SK-N-SH treated with all-trans-retinoic acid at 6 μM for 48 hours (cell line): ENCODE measurements around the gene SUPT3H.

Experiments used
- ATAC-seq: fragments of 200-7000 bp; cut with Tn5 transposase; 3 replicates; pipeline ENCODE4 v1.9.1; 2020; ENCODE audit warnings: mild to moderate bottlenecking, moderate library complexity
- ARNTL ChIP-seq: fragments of 450-650 bp; formaldehyde crosslinking; IDR thresholded peaks from 2 replicates; pipeline ENCODE4 v1.5.0; 2020; ENCODE audit warnings: low read depth, mild to moderate bottlenecking, moderate library complexity, borderline replicate concordance
- BACH2 ChIP-seq: fragments of 250-450 bp; sonication (Bioruptor Pico); IDR thresholded peaks from 2 replicates; pipeline ENCODE4 v1.9.0; 2021; ENCODE audit warnings: mild to moderate bottlenecking, borderline replicate concordance
- CREB5 ChIP-seq: fragments of 250-450 bp; sonication (Bioruptor Pico); IDR thresholded peaks from 2 replicates; pipeline ENCODE4 v1.5.1; 2020; ENCODE audit warnings: low read depth, mild to moderate bottlenecking, moderate library complexity
- CSDC2 ChIP-seq: fragments of 250-450 bp; sonication (Bioruptor Pico); IDR thresholded peaks from 2 replicates; pipeline ENCODE4 v1.5.0; 2020; ENCODE audit warnings: mild to moderate bottlenecking, moderate library complexity
- CSRNP3 ChIP-seq: fragments of 250-450 bp; sonication (Bioruptor Pico); IDR thresholded peaks from 2 replicates; pipeline ENCODE4 v1.5.1; 2021; ENCODE audit warnings: mild to moderate bottlenecking, moderate library complexity
- ESRRG ChIP-seq: fragments of 250-450 bp; sonication (Bioruptor Pico); IDR thresholded peaks from 2 replicates; pipeline ENCODE4 v1.6.1; 2021; ENCODE audit warnings: mild to moderate bottlenecking
- GLIS3 ChIP-seq: fragments of 250-450 bp; sonication (Bioruptor Pico); IDR thresholded peaks from 2 replicates; pipeline ENCODE4 v1.5.0; 2020; ENCODE audit warnings: mild to moderate bottlenecking, moderate library complexity
- ISL1 ChIP-seq: fragments of 250-450 bp; sonication (Bioruptor Pico); IDR thresholded peaks from 2 replicates; pipeline ENCODE4 v2.1.2; 2022; ENCODE audit warnings: mild to moderate bottlenecking, moderate library complexity
- OSR1 ChIP-seq: fragments of 250-450 bp; sonication (Bioruptor Pico); IDR thresholded peaks from 2 replicates; pipeline ENCODE4 v1.8.0; 2022; ENCODE audit warnings: moderate library complexity, mild to moderate bottlenecking, inconsistent platforms
- PATZ1 ChIP-seq: fragments of 250-450 bp; sonication (Bioruptor Pico); IDR thresholded peaks from 2 replicates; pipeline ENCODE4 v1.8.0; 2020; ENCODE audit warnings: mild to moderate bottlenecking, moderate library complexity, borderline replicate concordance
- PPARA ChIP-seq: fragments of 250-450 bp; sonication (Bioruptor Pico); IDR thresholded peaks from 2 replicates; pipeline ENCODE4 v1.5.0; 2020; ENCODE audit warnings: mild to moderate bottlenecking, borderline replicate concordance
- RARB ChIP-seq: fragments of 250-450 bp; sonication (Bioruptor Pico); IDR thresholded peaks from 2 replicates; pipeline ENCODE4 v1.8.0; 2021; ENCODE audit warnings: mild to moderate bottlenecking, moderate library complexity
- SNAI2 ChIP-seq: fragments of 250-450 bp; sonication (Bioruptor Pico); IDR thresholded peaks from 2 replicates; pipeline ENCODE4 v1.5.0; 2020; ENCODE audit warnings: mild to moderate bottlenecking, moderate library complexity
- TCF4 ChIP-seq: fragments of 250-450 bp; sonication (Bioruptor Pico); IDR thresholded peaks from 2 replicates; pipeline ENCODE4 v1.8.0; 2021; ENCODE audit warnings: mild to moderate bottlenecking, moderate library complexity, borderline replicate concordance
- TOX ChIP-seq: fragments of 250-450 bp; sonication (Bioruptor Pico); IDR thresholded peaks from 2 replicates; pipeline ENCODE4 v1.8.0; 2021; ENCODE audit warnings: mild to moderate bottlenecking, moderate library complexity, borderline replicate concordance
- TSHZ2 ChIP-seq: fragments of 250-450 bp; sonication (Bioruptor Pico); IDR thresholded peaks from 2 replicates; pipeline ENCODE4 v1.5.0; 2020; ENCODE audit warnings: mild to moderate bottlenecking, moderate library complexity
- ZC3H10 ChIP-seq: fragments of 250-450 bp; sonication (Bioruptor Pico); IDR thresholded peaks from 2 replicates; pipeline ENCODE4 v1.5.1; 2021; ENCODE audit warnings: mild to moderate bottlenecking, moderate library complexity
- ZFP3 ChIP-seq: fragments of 250-450 bp; sonication (Bioruptor Pico); IDR thresholded peaks from 2 replicates; pipeline ENCODE4 v1.5.0; 2020; ENCODE audit warnings: mild to moderate bottlenecking, moderate library complexity
- ZFP30 ChIP-seq: fragments of 450-650 bp; formaldehyde crosslinking; IDR thresholded peaks from 2 replicates; pipeline ENCODE4 v1.5.0; 2022; ENCODE audit warnings: mild to moderate bottlenecking, moderate library complexity
- ZNF565 ChIP-seq: fragments of 450-650 bp; formaldehyde crosslinking; conservative IDR thresholded peaks from 2 replicates; pipeline ENCODE4 v1.5.0; 2020; ENCODE audit warnings: low read depth, mild to moderate bottlenecking, moderate library complexity
- ZNF70 ChIP-seq: fragments of 450-650 bp; formaldehyde crosslinking; IDR thresholded peaks from 2 replicates; pipeline ENCODE4 v1.5.0; 2020; ENCODE audit warnings: mild to moderate bottlenecking, moderate library complexity
- ZNF8 ChIP-seq: fragments of 450-650 bp; formaldehyde crosslinking; IDR thresholded peaks from 2 replicates; pipeline ENCODE4 v1.5.0; 2020; ENCODE audit warnings: mild to moderate bottlenecking, moderate library complexity

The SUPT3H gene

GRCh38 chr6:45112711-45113110, 265.0 kb downstream of the SUPT3H start:
- TF ChIP-seq SNAI2 (CRISPR knock-in tag): no peak
- TF ChIP-seq TCF4 (CRISPR knock-in tag): no peak
- no peak for TF ChIP-seq ISL1 (CRISPR knock-in tag)
- no peak for TF ChIP-seq ZFP3 (CRISPR knock-in tag)
- no peak for TF ChIP-seq PATZ1 (CRISPR knock-in tag)
- TF ChIP-seq RARB (CRISPR knock-in tag): no peak
- TF ChIP-seq ARNTL: no peak
- TF ChIP-seq ESRRG (CRISPR knock-in tag): no peak
- TF ChIP-seq OSR1 (CRISPR knock-in tag): no peak
- TF ChIP-seq BACH2 (CRISPR knock-in tag): no peak
- TF ChIP-seq ZC3H10 (CRISPR knock-in tag): no peak
- no peak for TF ChIP-seq TOX (CRISPR knock-in tag)
- TF ChIP-seq ZNF565 (CRISPR knock-in tag): no peak
- TF ChIP-seq CREB5 (CRISPR knock-in tag): no peak
- no peak for TF ChIP-seq PPARA (CRISPR knock-in tag)
- TF ChIP-seq ZNF8 (CRISPR knock-in tag): no peak
- no peak for ATAC-seq

- no peak for TF ChIP-seq ARNTL
- TF ChIP-seq OSR1 (CRISPR knock-in tag): no peak
- TF ChIP-seq CSDC2: no peak
- TF ChIP-seq GLIS3 (CRISPR knock-in tag): no peak
- no peak for TF ChIP-seq ZFP3 (CRISPR knock-in tag)
- no peak for TF ChIP-seq BACH2 (CRISPR knock-in tag)
- no peak for TF ChIP-seq TSHZ2 (CRISPR knock-in tag)
- TF ChIP-seq ZFP30 (CRISPR knock-in tag): no peak
- no peak for TF ChIP-seq PPARA (CRISPR knock-in tag)
- no peak for TF ChIP-seq ZNF70 (CRISPR knock-in tag)
- no peak for TF ChIP-seq ISL1 (CRISPR knock-in tag)
- no peak for TF ChIP-seq ZC3H10 (CRISPR knock-in tag)
- TF ChIP-seq RARB (CRISPR knock-in tag): no peak
- no peak for TF ChIP-seq CSRNP3 (CRISPR knock-in tag)
- TF ChIP-seq PATZ1 (CRISPR knock-in tag): no peak
- no peak for TF ChIP-seq TCF4 (CRISPR knock-in tag)
- TF ChIP-seq ESRRG (CRISPR knock-in tag): no peak
- TF ChIP-seq ZNF8 (CRISPR knock-in tag): no peak
- TF ChIP-seq, all 23 proteins: peak for 0
Observed at GRCh38 chr6:45109551-45109950, 268.2 kb downstream of the SUPT3H start.

More at GRCh38 chr6:45109551-45109950, 268.2 kb downstream of the SUPT3H start:
- ATAC-seq: no peak
